GM18507 (cell line): ENCODE data around the gene VSNL1.

Experiments used
- DNase-seq: peaks from one replicate; pipeline ENCODE4 v3.0.0; 2011; ENCODE audit warnings: low read depth; ENCODE audit not compliant: insufficient read length; ENCODE audit errors: extremely low spot score
- FAIRE-seq: peaks from 2 replicates; lab custom pipeline; 2011; peaks lifted over from hg19 to GRCh38; lab: Jason Lieb, UNC

VSNL1 gene

GRCh38 chr2:17540093-17540812 lies at the start of gene VSNL1:
Gene VSNL1 (plus strand): TSS chr2:17540696. CDS start chr2:17592075, 51,379 bp downstream.
- FAIRE-seq (no peak), DNase-seq (no peak)

GRCh38 chr2:17495590-17495989 lies 44.9 kb upstream of the VSNL1 start:
- DNase-seq: no peak
- no peak for FAIRE-seq

GRCh38 chr2:17497718-17498117 lies 42.8 kb upstream of the VSNL1 start:
- FAIRE-seq (no peak), DNase-seq (no peak)

GRCh38 chr2:17506736-17507616 lies 33.5 kb upstream of the VSNL1 start:
- peak; percentile 21 for FAIRE-seq
- no peak for DNase-seq

- FAIRE-seq: peak; percentile 80
- DNase-seq: no peak
Observed at GRCh38 chr2:17515652-17516051, 24.8 kb upstream of the VSNL1 start.

- DNase-seq (no peak), FAIRE-seq (peak; percentile 9)
Observed at GRCh38 chr2:17517481-17518211, 22.9 kb upstream of the VSNL1 start.

GRCh38 chr2:17518212-17519154 lies 22.0 kb upstream of the VSNL1 start, which contains the start of gene RAD51AP2:
Gene RAD51AP2 (minus strand): TSS chr2:17518440. CDS start chr2:17518415, 25 bp downstream.
- DNase-seq: peak; percentile 44

GRCh38 chr2:17519486-17519885 lies 21.0 kb upstream of the VSNL1 start:
- FAIRE-seq (no peak), DNase-seq (no peak)

More at GRCh38 chr2:17518212-17519154, 22.0 kb upstream of the VSNL1 start, which contains the start of gene RAD51AP2:
- FAIRE-seq: peak; percentile 92

- FAIRE-seq (no peak), DNase-seq (no peak)
Observed at GRCh38 chr2:17520761-17521160, 19.7 kb upstream of the VSNL1 start.

- FAIRE-seq (no peak), DNase-seq (no peak)
Observed at GRCh38 chr2:17521621-17522020, 18.9 kb upstream of the VSNL1 start.

GRCh38 chr2:17522303-17522702 lies 18.2 kb upstream of the VSNL1 start:
- FAIRE-seq (no peak), DNase-seq (no peak)

GRCh38 chr2:17529771-17530170 lies 10.7 kb upstream of the VSNL1 start:
- DNase-seq: no peak
- no peak for FAIRE-seq

GRCh38 chr2:17533546-17533945 lies 7.0 kb upstream of the VSNL1 start:
- FAIRE-seq (no peak), DNase-seq (no peak)

GRCh38 chr2:17536416-17536815 lies 4.1 kb upstream of the VSNL1 start:
- DNase-seq (no peak), FAIRE-seq (no peak)

- FAIRE-seq: no peak
- DNase-seq: no peak
Observed at GRCh38 chr2:17538022-17538843, 2.3 kb upstream of the VSNL1 start.

GRCh38 chr2:17538844-17539554 lies 1.5 kb upstream of the VSNL1 start:
- FAIRE-seq: no peak
- no peak for DNase-seq

- DNase-seq (no peak), FAIRE-seq (no peak)
Observed at GRCh38 chr2:17539611-17540092, 844 bp upstream of the VSNL1 start.
